Activated T-helper 1 cell treated with Interleukin-2 at 50 U/mL for 16 hours (primary cell): Measurements from ENCODE around the gene FAM241A.
"Not testable (repeated sequence)": the region's sequence is repeated elsewhere in the genome, so short reads cannot be mapped to it uniquely, and the experiment has no call there.

Experiments used
- DNase-seq: peaks from one replicate; pipeline ENCODE4 v3.0.0-alpha.2; 2020; ENCODE audit warnings: low read depth

FAM241A gene

GRCh38 chr4:112145326-112145789 lies at the start of gene FAM241A:
Gene FAM241A, plus strand, starts transcription at chr4:112145454. Its CDS starts 127 bp downstream, at chr4:112145581.
- peak; percentile 84 for DNase-seq

DNA sequence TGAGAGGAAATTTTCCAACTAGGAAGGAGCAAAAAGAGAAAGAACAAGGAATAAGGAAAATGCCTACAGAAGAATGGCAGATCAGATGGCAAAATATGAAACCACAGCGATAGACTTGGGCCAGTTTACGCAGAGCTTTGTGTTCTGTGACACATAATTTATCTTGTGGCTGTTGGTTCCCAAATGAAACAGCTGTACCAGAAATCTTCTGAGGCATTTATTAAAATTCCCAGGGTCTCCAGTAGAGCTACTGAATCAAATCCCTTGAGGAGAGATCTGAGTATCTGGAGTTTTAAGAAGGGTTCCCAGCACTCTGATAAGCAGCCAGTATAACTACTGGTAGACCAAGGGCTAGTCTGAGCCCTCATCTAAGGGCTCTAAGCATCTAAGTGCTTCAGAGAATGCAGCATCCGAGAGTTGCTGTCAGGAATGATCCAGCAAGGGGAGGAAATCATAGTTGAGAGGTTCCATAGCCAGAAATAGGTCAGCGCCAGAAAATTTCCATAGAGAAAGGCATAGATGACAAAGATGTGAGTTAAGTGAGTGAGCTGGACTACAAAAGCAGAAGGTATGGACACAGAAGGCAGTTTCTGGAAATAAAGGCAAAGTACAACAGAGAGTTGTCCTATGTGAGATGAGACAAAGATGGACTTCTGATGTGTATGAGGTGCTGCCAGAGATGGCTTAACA lies 46.3 kb upstream of the FAM241A start:
- no peak for DNase-seq

GRCh38 chr4:112099701-112100297 lies 45.5 kb upstream of the FAM241A start:
- no peak for DNase-seq

DNA sequence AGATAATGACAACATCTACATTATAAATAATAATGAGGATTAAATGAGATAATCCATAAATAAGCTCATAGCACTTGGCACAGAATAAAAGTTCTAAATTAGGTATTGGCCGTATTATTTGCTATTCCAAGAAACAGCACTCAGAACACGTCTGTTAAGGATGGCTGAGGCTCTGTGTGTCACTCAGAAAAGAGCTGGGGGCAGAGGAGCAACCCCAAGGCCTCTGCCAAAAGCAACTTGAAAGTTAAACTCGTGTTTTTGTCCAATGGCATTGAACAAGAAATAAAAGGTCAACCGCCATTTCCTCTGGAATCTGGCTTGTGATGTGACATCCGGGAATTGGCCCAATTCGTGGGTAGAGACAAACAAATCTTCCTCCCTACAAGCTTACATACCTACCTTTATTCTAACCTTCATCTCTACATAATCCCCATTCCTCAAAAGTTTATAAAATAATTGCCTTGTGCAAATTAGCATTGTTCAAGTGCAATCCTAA lies 42.3 kb upstream of the FAM241A start:
- no peak for DNase-seq

DNA sequence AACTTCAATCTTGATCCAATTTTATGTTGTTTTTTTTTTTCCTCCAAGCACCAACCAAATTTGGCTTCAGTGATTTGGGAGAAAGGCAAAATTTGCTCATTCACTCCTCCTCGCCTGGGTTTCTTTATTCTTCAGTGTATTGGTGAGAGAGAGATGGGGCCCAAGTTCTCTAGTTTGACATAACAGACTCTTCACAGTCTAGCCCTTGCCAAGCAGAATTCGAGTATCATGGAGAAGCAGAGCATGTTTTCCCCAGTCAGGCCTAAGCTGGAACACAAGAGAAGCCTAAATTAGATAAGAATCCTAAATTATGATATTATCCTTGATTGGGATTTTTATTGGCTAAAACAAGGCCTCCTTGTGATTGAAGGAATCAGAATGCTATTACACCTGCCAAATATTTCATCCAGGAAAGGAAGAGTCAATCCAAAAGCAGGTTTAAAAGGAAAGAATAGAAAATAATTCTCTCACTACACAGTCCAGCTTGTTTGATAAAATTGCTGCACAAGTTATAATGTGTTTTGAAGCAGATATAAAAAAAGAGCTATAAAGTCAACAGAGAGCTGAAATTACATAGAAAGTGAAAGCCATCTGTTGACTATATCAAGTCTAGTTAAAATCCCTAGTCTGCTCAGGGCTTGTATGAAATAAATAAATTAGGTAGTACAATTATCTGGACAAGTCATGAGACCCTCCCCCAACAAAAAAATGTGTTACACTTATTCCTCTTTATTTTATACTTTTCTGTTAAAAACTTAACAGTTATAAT lies 39.9 kb upstream of the FAM241A start:
- no peak for DNase-seq

DNA sequence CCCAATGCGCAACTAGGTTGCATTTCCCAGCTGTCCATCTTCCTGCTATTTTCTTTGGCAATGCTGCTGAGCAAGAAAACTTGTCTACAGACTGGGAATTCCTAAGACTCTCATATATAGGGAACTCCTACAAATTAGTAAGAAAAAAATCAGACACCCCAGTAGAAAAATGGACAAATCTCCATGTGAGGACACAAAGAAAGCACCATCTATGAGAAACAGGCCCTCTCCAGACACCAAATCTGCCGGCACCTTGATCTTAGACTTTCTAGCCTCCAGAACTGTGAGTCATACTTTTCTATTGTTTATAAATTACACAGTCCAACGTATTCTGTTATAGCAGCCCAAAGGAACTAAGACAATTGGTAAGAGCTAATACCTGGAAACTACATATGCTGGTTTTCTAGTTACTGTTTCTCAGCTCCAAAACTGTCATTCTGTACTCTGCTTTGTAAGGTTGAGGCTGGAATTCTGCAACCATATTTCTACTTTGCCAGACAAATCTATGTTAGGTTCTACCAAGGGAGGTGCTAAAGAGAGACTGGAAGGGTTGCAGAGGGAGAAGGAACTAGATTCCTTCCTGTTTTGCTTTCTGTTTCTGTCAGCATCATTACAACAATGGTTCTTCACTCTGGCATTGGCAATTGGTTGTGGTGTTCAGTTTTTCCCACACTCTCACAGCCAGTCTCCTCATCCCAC lies 35.7 kb upstream of the FAM241A start:
- no peak for DNase-seq

DNA sequence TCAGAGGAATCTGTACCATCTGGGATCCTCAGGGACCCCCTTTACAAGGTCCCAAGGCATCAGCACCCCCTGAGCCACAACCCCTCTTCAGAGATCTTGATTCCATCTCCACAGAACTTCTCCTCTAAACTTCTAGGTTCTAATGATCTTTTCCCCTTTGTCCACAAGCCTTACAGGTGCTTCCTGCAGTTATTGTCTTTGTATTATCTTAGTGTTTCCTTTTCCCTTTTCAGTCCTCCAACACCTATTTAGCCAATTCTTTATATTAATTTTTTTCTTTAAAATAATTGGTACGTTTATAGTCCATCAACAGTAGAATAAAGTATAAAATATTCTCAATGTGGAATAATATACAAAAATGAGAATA lies 35.2 kb upstream of the FAM241A start:
- no peak for DNase-seq

DNA sequence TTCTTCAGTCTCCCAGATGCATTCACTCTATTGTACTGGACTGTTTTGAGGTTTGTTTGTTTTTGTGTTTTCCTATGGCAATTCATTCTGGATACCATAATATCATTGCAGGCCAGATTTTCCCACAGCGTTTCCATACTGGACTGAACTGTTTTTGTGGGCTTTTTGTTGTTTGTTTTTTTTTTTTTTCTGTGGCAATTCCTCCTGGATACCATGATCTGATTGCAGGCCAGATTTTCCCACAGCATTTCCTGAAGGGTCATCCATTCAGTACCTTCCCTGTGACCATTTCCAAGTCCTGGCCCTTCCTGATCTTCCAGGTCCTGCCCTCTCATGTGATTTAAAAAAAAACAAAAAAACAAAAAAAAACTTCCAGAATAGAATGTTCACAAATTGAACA lies 33.9 kb upstream of the FAM241A start:
- DNase-seq, result no peak

GRCh38 chr4:112112095-112112494 lies 33.2 kb upstream of the FAM241A start:
- not testable (repeated sequence) for DNase-seq

- no peak for DNase-seq
Measured at GRCh38 chr4:112112590-112113170, 32.6 kb upstream of the FAM241A start.

DNA sequence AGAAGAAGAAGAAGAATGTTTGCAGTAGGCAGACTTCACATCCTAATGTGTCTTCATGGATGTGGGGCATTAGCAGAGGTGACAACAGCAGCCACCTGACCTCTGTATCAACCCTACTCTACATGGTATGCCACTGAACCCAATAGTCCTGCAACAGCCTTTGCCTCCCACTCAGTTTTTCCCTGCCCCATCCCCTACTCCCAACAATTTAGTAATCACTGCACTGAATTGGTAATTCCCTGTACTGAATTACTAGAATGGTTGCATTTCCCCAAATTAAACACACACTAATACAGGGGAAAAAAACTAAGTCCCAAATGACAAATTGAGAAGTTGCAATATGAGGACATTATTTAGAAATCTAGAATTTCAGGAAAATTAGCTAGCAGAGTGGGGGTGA lies 31.4 kb upstream of the FAM241A start:
- DNase-seq, result no peak

DNA sequence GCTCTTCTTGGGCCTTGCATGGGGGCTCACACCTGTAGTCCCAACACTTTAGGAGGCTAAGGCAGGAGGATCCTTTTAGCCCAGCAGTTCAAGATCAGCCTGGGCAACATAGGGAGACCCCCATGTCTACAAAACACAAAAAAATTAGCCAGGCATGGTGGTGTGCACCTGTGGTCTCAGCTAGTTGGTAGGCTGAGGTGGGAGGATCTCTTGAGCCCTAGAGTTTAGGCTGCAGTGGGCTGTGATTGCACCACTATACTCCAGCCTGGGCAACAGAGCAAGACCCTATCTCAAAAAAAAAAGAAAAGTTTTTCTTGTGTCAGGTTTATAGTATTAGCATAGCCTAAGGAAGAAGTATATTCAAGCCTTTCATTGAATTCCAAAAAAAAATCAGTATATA lies 30.8 kb upstream of the FAM241A start:
- no peak for DNase-seq

DNA sequence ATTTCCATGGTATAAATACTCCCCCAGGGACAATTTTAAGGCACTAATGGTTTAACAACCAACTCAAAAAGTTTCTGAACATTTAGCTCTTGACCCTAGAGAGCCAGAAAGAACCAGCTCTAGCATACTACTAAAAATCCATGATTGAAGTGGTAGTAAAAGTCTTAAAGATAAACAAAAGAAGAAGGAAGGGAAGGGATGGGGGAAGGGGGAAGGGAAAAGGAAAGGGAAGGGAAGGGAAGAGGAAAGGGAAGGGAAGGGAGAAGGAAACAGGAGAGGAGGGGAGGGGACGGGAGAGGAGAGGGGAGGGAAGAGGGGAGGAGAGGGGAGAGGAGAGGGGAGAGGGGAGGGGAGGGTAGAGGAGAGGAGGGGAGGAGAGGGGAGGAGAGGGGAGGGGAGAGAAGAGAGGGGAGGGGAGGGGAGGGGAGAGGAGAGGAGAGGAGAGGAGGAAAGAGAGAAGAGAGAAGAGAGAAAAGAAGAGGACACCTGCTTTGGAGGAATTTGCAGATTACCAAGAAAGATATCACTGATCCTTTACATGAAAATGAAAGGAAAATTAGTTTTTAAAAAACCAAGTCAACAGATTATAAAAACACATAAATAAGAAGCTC lies 26.4 kb upstream of the FAM241A start:
- no peak for DNase-seq

DNA sequence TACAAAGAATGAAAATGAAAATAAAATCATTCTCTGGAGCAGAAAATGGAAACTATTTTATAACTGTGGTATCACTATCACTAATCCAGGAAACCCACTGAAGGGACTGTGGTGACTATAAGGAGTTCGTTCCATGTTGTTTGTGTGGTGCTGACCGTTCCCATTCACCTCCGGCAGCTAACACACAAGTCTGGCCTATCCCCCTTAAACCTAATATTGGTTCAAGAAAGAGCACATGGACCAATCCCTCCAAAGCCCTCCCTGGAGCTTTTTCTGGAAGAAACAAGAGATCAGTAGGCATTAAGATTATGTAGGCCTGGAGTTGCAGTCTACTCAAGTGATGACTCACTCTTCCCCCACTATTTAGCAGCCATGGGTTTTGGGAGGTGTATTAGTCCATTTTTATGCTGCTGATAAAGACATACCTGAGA lies 25.9 kb upstream of the FAM241A start:
- no peak for DNase-seq

DNA sequence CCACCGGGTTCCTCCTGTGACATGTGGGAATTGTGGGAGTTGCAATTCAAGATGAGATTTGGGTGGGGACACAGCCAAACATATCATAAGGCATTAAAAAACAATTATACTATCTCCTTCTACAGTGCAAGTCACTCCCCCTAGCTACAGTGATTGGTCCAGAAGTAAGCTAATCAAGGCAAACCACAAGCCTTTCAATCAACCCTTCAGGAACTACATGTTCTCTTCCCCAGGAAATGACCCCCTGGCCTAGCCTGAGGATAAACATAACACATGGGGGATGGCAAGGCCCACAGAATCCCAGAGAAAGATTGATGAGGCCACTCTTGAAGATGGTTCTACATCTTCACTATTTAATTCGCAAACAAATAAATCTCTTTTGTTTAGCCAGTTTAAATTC lies 25.2 kb upstream of the FAM241A start:
- DNase-seq, result no peak

DNA sequence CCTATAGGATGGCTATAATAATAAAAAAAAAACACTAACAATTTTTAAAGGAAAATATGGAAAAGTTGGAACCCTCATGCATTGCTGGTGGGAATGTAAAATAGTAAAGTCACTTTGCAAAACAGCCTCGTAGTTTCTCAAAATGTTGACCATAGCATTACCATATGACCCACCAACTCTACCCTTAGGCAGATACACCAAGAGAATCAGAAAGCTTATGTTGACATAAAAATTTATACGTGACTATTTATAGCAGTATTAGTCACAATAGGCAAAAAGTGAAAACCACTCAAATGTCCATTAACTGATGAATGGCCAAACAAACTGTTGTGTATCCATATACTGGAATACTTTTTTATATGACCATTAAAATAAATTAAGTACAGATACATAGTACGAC lies 19.8 kb upstream of the FAM241A start:
- DNase-seq, result no peak

DNA sequence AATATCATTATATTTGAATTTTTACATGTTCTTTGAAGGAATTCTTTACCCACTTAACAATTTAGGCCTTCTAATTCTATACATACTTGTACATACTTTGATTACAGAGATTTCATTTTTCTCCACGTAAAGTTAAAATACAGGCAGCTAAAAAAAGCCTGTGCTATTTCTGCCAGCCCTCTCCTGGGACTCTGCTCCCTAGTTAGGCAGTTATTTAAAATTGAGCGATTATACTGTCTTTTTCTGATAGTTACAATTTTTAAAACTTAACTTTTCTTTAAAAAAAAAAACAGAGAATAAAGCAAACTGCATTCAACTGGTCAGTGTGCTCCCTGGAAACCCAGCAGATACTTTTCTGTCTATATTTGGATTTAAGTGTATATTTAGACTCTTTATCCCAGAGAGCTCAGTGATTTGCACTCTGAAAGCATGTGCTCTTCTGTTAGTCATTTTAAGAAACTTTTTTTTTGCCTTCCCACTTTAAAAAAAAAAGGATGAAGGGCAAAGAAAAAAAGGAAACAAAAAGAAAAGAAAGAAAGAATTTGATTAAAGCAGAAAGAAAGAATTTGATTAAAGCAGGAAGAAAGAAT lies 18.1 kb upstream of the FAM241A start:
- no peak for DNase-seq

- DNase-seq, result no peak
Measured at GRCh38 chr4:112127803-112128202, 17.5 kb upstream of the FAM241A start.

GRCh38 chr4:112128452-112128851 lies 16.8 kb upstream of the FAM241A start:
- DNase-seq, result no peak

- DNase-seq, result no peak
Measured at GRCh38 chr4:112130906-112131305, 14.3 kb upstream of the FAM241A start.

- DNase-seq, result no peak
Measured at GRCh38 chr4:112136551-112136950, 8.7 kb upstream of the FAM241A start.
